ENCODE measurements around the gene SRGAP2B. TPM values are rescaled to one million over a fixed set of nuclear protein-coding genes. Genes with fewer than 3 reads are reported as not detected.
"Not testable (repeated sequence)": the region's sequence is repeated elsewhere in the genome, so short reads cannot be mapped to it uniquely, and the experiment has no call there.

SRGAP2B gene
- total RNA-seq, 1 donor from 2014 or later = 37.9 TPM

DNA sequence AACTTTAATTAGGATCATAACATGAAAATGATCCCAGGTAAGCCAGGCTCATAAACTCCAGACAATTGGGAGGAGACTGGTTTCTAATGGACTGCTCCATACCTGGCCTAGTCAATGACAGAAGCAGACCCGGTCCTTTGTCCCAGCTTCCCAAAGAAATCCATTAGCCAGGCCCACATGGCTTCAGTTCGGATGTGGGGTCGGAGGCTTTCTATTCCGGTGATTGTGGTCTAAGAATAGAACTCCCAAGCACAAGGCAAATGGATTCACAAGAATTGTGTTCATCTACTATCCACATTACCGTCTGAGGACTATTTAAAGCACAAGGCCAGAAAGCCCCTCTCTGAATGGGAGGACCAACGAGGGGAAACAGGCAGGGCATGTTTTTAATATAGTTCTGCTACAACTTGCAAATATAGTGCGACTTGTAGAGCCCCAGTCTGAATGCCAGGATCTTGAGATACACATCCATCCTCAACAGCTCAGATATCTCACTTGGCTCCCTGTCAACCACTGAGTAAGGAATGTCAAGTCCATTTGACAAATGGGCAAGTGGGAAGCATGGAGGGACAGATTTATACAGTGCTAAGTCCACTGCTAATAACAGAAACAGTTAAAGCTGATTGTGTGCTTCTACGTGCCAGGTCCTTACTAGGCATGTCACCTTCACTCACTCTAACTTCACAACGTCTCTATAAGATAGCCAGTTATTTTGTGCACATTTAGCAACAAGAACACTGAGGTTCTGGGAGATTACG, 42.9 kb downstream of the SRGAP2B start:
- H3K4me1 Mint-ChIP-seq (ENCODE audit: low read depth); H3K4me3 Mint-ChIP-seq (ENCODE audit: unreplicated experiment); H3K36me3 Mint-ChIP-seq (ENCODE audit: low read depth); DNase-seq (ENCODE audit: low spot score); H3K27me3 Mint-ChIP-seq (ENCODE audit: low read depth); H3K9me3 Mint-ChIP-seq (ENCODE audit: low read depth); H3K27ac Mint-ChIP-seq (ENCODE audit: unreplicated experiment): not testable (repeated sequence)

DNA sequence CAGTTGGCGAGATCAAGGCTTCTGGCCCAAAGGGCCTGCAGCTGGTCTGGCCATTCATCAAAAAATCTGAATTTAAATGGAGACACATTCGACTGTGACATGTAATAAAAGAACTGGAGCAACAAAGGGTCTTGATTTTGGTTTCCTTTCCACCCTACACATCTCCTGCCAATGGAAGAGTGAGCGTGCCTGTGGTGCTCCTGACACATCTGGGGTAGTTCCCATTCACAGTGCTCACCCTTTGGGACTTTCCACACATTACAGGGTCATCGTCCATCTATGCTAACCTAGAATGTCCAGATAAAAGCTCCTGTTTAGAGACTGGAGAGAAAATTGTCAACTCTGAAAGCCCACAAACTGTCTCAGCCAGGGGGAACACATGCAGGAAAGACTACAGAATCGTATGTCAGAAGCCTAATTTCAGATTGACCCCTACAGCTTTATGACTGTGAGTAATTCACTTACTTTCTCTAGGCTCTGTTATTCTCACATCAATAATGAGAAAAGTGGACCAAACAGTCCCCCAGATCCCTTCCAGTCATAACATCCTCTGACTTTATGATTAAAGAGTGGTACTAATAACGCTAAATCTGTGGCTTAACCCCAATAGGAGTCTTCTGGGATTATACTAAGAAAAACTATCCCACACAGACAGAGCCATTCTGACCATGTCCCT, 46.8 kb downstream of the SRGAP2B start:
- H3K4me1 Mint-ChIP-seq (ENCODE audit: low read depth); H3K4me3 Mint-ChIP-seq (ENCODE audit: unreplicated experiment); H3K27me3 Mint-ChIP-seq (ENCODE audit: low read depth); H3K9me3 Mint-ChIP-seq (ENCODE audit: low read depth); DNase-seq (ENCODE audit: low spot score); H3K36me3 Mint-ChIP-seq (ENCODE audit: low read depth); H3K27ac Mint-ChIP-seq (ENCODE audit: unreplicated experiment): not testable (repeated sequence)

DNA sequence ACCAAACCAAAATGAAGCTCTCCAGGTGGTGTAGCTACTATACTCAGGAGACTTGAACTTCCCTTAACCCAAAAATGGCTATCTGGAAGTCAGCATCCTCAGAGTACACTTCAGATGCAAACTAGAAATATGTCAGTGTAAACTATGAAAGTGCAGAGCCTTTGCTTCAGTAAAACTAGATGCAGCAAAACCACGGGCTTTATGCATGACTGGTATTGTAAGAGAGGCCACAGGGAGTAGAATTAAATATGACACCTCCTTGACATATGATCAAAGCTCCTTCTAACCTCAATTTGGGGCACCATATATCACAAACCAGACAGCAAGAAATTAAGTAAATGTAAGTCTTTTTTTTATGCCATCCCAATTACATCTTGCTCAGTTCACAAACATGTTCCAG, 47.6 kb downstream of the SRGAP2B start:
- DNase-seq (ENCODE audit: low spot score); H3K9me3 Mint-ChIP-seq (ENCODE audit: low read depth); H3K4me3 Mint-ChIP-seq (ENCODE audit: unreplicated experiment); H3K36me3 Mint-ChIP-seq (ENCODE audit: low read depth); H3K27me3 Mint-ChIP-seq (ENCODE audit: low read depth); H3K4me1 Mint-ChIP-seq (ENCODE audit: low read depth); H3K27ac Mint-ChIP-seq (ENCODE audit: unreplicated experiment): not testable (repeated sequence)

DNA sequence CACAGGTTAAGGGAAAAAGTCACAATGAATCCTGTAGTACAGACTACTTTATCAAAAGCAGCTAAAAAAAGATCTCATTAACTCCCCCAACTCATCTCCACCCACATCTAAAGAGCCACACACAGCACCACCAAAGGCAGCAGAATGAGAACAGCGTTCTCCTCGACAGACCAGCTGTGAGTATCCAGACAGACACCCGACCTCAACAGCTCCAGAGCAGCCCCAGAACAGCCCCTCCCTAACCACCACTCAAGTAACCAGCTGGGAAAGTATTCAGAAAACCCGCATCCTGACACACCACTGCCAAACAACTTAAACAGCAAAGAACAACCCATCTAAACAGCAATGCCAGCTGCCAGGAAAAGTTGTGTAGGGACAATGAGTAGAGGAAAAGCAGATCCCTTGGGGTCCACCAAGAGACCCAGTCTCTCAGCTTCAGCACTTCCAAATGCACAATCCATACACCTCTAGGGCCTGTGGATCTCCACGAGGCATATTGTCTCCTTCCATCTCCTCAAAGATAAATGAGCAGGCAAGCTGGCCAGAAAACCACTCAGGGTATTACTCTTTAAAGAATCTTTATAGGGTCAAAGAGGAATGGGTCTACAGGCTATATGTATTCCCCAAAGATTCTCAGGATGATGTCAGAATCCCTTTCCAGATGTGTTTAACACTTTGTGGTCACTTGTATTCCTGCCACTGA, 49.4 kb downstream of the SRGAP2B start:
- H3K4me1 Mint-ChIP-seq (ENCODE audit: low read depth) = not testable (repeated sequence)

DNA sequence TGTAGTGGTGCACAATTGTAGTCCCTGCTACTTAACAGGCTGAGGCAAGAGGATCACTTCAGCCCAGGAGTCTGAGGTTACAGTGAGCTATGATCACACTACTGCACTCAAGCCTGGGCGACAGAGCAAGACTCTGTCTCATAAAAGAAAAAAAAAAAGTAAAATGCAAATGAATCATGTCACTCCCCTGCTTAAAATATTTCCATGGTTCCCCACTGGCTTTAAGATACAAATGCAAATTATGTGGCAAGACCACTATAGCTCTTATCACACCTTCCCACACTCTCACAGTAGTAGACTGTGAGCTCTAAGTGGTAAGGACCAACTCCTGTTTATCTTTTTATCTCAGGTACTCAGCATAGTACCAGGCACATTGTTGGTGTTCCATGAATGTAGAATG, 53.6 kb downstream of the SRGAP2B start:
- not testable (repeated sequence) for H3K9me3 Mint-ChIP-seq (ENCODE audit: low read depth); H3K4me3 Mint-ChIP-seq (ENCODE audit: unreplicated experiment); H3K27me3 Mint-ChIP-seq (ENCODE audit: low read depth); DNase-seq (ENCODE audit: low spot score); H3K4me1 Mint-ChIP-seq (ENCODE audit: low read depth); H3K27ac Mint-ChIP-seq (ENCODE audit: unreplicated experiment); H3K36me3 Mint-ChIP-seq (ENCODE audit: low read depth)

More for the DNA sequence above, 49.4 kb downstream of the SRGAP2B start:
- not testable (repeated sequence) for H3K4me3 Mint-ChIP-seq (ENCODE audit: unreplicated experiment); DNase-seq (ENCODE audit: low spot score); H3K36me3 Mint-ChIP-seq (ENCODE audit: low read depth); H3K27me3 Mint-ChIP-seq (ENCODE audit: low read depth); H3K27ac Mint-ChIP-seq (ENCODE audit: unreplicated experiment); H3K9me3 Mint-ChIP-seq (ENCODE audit: low read depth)

DNA sequence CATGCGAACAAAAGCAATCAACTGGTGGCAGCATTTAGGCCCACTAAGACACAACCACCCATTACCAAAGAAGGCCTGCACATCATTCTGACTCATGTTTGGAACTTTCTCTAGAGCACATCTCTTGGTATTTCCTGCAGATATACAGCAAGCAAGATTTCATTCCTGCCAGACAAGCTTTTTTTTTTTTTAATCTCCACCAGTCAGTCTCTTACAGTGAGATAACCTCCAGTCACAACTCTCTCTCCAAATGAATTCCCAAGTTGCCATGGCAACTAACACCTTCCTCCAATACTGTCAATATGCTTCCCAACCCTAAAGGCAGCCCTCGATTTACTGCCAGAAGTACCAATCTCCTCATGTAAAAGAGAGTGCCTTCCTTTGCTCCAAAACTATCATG, 59.1 kb downstream of the SRGAP2B start:
- H3K27ac Mint-ChIP-seq (ENCODE audit: unreplicated experiment) = peak overlapping the region; percentile 51
- H3K27me3 Mint-ChIP-seq (ENCODE audit: low read depth); H3K4me3 Mint-ChIP-seq (ENCODE audit: unreplicated experiment); H3K36me3 Mint-ChIP-seq (ENCODE audit: low read depth); DNase-seq (ENCODE audit: low spot score); H3K9me3 Mint-ChIP-seq (ENCODE audit: low read depth); H3K4me1 Mint-ChIP-seq (ENCODE audit: low read depth): not testable (repeated sequence)

DNA sequence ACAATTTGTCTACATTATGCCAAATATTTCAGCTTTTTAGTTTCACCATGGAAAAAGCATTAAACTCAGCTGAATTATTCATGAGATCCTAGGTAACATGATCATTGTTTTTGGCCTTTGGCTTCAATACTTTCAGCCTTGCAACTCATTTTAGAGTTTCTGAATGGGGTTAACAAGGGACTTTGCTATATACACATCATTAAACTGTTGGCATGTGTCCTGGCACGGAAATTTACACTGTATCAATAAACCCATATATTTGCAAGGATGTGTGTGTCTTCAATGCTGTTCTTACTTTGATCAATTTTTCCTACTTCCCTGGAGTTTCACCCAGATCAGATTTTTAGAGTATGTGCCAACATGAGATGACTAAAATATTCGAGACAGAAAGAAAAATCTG, 61.6 kb downstream of the SRGAP2B start:
- not testable (repeated sequence) for H3K4me1 Mint-ChIP-seq (ENCODE audit: low read depth); H3K36me3 Mint-ChIP-seq (ENCODE audit: low read depth); H3K27ac Mint-ChIP-seq (ENCODE audit: unreplicated experiment); DNase-seq (ENCODE audit: low spot score); H3K4me3 Mint-ChIP-seq (ENCODE audit: unreplicated experiment); H3K27me3 Mint-ChIP-seq (ENCODE audit: low read depth); H3K9me3 Mint-ChIP-seq (ENCODE audit: low read depth)

DNA sequence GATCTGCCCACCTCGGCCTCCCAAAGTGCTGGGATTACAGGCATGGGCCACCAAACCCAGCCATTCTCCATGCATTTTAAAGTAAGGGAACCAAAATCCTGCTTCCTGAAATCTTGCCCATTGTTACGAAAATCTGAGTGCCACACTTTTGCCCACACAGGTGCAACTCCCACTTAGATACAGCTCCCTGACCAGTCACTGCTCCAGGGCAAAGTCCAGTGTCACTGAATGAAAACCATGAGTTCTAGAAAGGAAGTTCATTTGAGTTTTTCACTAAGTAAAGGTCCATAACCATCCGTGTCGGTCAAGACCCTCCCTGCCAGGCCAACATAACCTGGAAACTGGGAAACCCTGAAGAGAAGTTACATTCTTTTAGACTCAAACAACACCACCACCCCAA, 67.9 kb downstream of the SRGAP2B start:
- not testable (repeated sequence) for H3K36me3 Mint-ChIP-seq (ENCODE audit: low read depth); H3K27me3 Mint-ChIP-seq (ENCODE audit: low read depth); H3K4me1 Mint-ChIP-seq (ENCODE audit: low read depth); H3K27ac Mint-ChIP-seq (ENCODE audit: unreplicated experiment); H3K9me3 Mint-ChIP-seq (ENCODE audit: low read depth); H3K4me3 Mint-ChIP-seq (ENCODE audit: unreplicated experiment); DNase-seq (ENCODE audit: low spot score)

DNA sequence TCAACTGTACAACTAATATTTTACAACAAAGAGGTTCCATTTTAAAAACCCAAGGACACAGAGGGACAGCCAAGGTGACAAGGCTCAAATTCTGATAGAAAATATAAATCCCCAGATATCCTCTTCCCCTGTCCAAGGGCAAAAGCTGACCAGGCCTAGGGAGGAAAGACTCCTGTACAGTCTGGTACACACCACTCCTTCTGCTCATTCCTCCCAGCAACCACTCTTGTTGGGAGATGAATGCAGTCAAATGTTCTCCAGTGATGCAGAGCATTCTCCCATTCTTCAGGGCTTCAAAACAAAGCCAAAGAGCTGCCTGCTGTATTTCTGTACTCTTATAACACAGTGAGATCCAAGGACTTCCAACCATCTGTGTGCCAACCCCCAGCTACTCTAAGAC, 69.8 kb downstream of the SRGAP2B start:
- not testable (repeated sequence) for H3K9me3 Mint-ChIP-seq (ENCODE audit: low read depth); DNase-seq (ENCODE audit: low spot score); H3K4me1 Mint-ChIP-seq (ENCODE audit: low read depth); H3K36me3 Mint-ChIP-seq (ENCODE audit: low read depth); H3K27me3 Mint-ChIP-seq (ENCODE audit: low read depth); H3K27ac Mint-ChIP-seq (ENCODE audit: unreplicated experiment); H3K4me3 Mint-ChIP-seq (ENCODE audit: unreplicated experiment)

DNA sequence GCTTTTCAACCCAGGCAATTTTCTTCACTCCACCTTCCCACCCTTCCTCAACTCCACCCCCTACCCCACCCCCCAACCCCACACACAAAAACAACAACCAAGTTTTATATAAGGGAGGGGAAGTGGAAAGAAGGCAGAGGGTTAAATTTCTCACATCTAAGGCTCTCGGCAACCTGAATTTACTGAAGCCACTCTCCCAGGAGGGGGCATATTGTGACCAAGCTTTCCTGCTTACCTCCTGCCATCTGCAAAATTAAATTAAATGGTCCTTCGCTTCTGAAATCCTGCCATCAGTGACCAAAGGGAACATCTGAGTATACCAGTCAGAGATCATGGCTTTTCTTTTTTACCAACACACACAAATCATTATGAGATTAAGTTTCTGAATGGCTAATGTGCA, 72.9 kb downstream of the SRGAP2B start:
- not testable (repeated sequence) for H3K4me1 Mint-ChIP-seq (ENCODE audit: low read depth); DNase-seq (ENCODE audit: low spot score); H3K4me3 Mint-ChIP-seq (ENCODE audit: unreplicated experiment); H3K9me3 Mint-ChIP-seq (ENCODE audit: low read depth); H3K27me3 Mint-ChIP-seq (ENCODE audit: low read depth); H3K36me3 Mint-ChIP-seq (ENCODE audit: low read depth); H3K27ac Mint-ChIP-seq (ENCODE audit: unreplicated experiment)

DNA sequence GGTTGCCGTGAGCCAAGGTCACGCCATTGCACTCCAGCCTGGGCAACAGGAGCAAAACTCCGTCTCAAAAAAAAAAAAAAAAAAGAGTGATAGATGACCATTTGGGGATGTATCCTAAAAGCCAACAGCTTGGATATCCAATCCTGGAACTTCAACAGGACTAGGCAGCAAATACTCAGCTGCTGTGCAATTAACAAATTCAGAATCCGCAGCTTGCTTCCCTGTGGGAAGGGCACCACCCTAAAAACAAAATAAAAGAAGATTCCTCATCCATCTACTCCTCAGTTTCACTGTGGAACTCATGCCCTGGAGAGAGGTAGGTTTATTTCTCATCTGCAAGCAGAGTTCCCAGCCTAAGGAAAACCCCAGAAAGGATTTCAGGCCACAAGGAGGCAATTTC, 73.4 kb downstream of the SRGAP2B start:
- not testable (repeated sequence) for DNase-seq (ENCODE audit: low spot score); H3K27ac Mint-ChIP-seq (ENCODE audit: unreplicated experiment); H3K9me3 Mint-ChIP-seq (ENCODE audit: low read depth); H3K36me3 Mint-ChIP-seq (ENCODE audit: low read depth); H3K4me1 Mint-ChIP-seq (ENCODE audit: low read depth); H3K4me3 Mint-ChIP-seq (ENCODE audit: unreplicated experiment); H3K27me3 Mint-ChIP-seq (ENCODE audit: low read depth)

DNA sequence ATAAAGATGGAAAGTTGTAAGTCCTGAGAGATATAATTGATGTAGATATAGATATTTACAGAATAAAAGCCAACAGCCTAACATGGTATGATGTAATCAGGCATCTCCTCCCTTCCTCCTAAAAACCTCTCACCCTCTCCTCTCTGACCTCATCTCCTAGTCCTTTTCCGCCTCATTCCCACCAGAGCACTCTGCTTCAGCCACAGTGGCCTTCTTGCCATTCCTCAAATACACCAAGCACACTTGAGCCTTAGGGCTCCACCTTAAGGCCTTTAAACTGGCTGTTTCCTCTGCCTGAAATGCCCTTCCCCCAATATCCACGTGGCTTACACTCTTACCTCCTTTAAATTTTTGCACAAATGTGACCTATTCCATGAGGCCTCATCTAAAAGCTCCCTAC, 75.4 kb downstream of the SRGAP2B start:
- H3K9me3 Mint-ChIP-seq (ENCODE audit: low read depth); H3K27me3 Mint-ChIP-seq (ENCODE audit: low read depth); DNase-seq (ENCODE audit: low spot score); H3K4me3 Mint-ChIP-seq (ENCODE audit: unreplicated experiment); H3K4me1 Mint-ChIP-seq (ENCODE audit: low read depth); H3K36me3 Mint-ChIP-seq (ENCODE audit: low read depth): not testable (repeated sequence)
- H3K27ac Mint-ChIP-seq (ENCODE audit: unreplicated experiment) = peak overlapping the region; percentile 45

DNA sequence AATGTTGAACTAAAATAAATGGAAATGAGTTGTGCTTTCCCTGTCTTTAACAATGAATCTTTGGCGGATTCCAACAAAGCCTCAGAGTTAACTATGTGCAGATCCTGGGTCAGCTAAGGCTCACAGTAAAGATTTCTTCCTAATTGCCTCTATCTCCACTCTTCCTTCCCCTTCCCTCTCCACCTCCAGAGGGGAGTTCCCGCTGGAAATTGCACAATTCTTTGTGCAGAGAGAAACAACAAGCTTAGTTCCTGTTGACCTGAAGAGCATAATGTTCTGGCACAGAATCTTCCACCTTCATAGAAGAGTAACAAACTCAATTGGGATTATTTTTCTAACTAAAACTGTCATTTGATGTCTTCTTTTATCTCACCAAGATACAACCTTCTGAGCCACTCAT, 77.4 kb downstream of the SRGAP2B start:
- H3K27me3 Mint-ChIP-seq (ENCODE audit: low read depth); DNase-seq (ENCODE audit: low spot score); H3K9me3 Mint-ChIP-seq (ENCODE audit: low read depth); H3K36me3 Mint-ChIP-seq (ENCODE audit: low read depth); H3K27ac Mint-ChIP-seq (ENCODE audit: unreplicated experiment); H3K4me3 Mint-ChIP-seq (ENCODE audit: unreplicated experiment); H3K4me1 Mint-ChIP-seq (ENCODE audit: low read depth): not testable (repeated sequence)

Data from chondrocyte (in vitro differentiated cells).